Measurements from ENCODE around the gene PPIF.
A peak's percentile ranks its signal among the peaks of the same experiment; 100 is the strongest.

Gene PPIF

GRCh38 chr10:79390057-79390456 lies 42.8 kb downstream of the PPIF start:
- no peak for DNase-seq

DNA sequence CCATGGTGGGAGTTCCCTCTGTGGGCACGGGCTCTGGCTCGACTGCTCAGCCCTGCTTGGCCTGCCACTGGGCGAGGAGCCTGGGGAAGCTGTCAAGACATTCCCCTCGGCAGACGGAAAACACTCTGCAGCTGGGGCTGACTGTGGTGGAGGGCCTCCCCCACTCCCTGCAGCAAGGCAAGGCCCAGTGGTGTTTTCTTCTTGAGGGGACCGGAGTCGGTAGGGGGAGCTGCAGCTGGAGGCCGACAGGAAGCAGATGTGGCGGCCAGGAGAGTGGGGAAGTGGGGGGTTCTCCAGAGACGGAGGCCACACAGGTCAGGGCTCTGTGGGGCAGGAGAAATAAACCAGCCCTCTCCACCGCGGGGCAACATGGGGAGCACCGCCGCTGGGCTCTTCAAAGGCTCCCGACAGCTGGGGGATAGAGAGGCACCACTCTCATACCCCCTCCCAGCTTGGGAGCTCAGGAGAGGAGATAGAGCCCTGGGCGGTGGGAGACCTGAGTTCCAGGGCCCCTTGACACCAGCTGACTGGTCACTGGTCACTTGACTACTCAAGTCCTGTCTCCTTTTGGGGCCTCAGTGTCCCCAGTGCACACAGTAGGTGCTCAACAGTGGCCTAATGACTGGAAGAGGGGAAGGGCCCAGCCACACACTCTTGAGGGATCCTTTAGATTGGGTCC lies 43.4 kb downstream of the PPIF start:
- DNase-seq, result no peak

DNA sequence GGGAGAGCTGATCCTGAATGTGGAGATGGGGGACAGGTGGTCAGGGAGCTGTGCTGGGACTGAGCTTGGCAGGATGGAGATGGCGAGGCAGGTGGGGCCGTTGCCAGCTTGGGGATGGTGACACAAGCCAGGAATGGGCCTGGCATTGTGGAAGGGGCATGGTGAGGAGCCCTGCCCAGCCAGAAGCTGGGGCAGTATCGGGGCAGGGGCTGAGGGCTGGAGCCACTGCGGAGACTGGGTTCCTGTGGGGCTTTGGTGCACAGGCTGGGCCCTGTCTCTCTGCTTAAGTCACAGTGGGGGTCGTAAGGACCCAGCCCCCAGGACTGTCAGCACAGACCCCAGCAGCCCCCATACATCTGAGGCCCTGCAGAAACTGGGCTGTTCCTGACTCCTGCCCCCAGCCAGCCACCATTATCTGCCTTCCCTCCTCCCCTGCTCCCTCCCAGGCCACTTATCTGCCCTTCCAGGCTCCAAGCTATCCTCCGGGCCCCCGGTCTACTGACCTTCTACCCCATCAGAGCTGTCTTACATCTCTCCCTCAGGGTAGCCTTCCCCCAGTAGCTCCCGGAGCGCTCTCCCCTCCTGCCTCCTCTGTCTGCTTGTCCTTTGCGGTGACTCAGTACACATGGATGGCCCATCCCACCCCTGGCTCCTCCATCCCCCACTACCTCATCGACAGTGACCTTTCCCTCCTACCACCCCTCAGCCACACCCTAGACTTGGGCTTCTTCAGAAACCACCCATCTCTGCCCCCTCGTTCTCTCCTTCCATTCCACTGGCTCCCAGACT lies 44.2 kb downstream of the PPIF start:
- no peak for DNase-seq

GRCh38 chr10:79392020-79392398 lies 44.7 kb downstream of the PPIF start:
- no peak for DNase-seq

DNA sequence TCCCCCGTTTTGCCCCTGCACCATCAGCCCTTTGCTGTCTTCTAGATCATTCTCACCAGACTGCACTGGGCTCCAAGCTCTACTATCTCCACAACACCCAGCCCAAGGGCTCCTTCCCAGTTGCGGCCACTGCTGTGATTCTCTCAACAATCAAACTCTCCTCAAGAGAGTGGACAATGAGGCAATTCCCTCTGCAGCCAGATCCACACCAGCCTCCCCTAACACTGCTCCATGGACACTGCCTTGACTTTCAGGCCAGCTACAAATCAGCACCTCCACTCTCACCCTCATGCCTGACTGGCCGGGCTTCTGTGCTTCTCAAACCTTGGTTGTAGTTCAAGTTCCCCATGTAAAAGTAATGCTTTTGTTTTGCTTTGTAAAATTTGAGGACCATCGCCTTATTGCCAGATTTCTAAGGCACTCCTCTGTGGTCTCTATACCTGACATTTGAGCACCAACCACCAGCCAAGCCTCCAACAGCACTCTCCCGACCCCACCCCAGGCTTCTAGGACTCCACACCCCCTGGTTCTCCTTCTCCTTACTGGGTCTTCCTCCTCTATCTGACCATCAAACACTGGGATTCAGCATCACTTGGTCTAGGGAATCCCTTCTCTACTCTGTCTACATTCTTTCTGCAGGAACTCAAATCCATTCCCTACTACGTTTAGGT lies 45.4 kb downstream of the PPIF start:
- DNase-seq, result no peak

GRCh38 chr10:79393221-79393923 lies 46.1 kb downstream of the PPIF start:
- no peak for DNase-seq

- no peak for DNase-seq
Measured at GRCh38 chr10:79393924-79394610, 46.8 kb downstream of the PPIF start.

GRCh38 chr10:79394664-79395063 lies 47.4 kb downstream of the PPIF start:
- DNase-seq, result no peak

- DNase-seq, result no peak
Measured at GRCh38 chr10:79396520-79396919, 49.3 kb downstream of the PPIF start.

GRCh38 chr10:79397051-79397450 lies 49.8 kb downstream of the PPIF start:
- no peak for DNase-seq

DNA sequence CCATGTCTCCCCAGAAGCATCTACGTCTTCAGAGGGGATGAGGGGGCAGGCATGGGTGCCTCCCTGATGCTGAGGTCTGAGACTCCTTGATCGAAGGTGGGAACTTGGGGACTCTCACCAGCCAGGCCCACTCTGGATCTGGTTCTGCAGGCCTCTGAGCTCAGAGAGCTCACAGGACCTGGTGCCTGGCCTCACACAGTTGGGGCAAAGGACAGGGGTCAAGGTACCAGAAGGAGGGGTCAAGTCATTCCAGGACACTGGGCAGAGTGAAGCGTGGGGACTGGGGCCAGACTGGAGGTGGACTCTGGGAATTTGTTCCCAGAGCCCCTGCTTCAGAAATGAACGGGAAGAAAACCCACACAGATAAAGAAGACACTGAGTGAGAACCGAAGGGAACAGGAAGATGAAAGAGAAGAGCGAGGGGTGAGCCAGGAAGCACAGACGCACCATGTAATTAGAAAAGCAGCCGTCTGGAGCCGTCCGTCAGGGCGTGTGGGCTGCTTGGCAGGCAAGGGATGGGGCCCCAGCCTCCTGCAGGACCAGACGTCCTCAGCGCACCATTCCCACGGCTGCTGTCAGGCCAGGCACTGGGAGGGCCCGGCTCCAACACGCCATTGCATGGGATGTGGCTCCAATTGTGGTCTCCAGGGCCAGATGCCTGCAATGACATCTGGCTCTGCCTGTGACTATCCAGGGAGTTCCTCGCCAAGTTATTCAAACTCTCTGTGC lies 50.5 kb downstream of the PPIF start:
- DNase-seq, result no peak

DNA sequence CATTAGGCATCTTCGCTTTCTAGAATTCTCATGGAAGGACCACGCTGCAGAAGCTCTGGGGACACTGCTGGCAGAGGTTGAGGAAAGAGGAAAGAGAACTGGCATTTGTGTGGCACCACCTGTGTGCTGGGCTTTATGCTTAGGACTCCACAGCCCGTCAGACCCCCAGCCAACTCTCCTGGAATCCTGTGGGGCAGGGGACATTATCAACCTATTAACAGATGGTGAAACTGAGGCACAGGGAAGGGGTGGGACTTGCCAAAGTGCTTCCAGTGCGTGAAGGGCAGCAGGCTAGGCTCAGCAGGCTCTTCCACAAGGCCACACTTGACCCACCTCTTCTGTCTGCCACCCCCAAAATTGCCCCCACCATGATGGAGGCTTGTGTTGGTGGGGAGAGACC lies 51.4 kb downstream of the PPIF start:
- no peak for DNase-seq

DNA sequence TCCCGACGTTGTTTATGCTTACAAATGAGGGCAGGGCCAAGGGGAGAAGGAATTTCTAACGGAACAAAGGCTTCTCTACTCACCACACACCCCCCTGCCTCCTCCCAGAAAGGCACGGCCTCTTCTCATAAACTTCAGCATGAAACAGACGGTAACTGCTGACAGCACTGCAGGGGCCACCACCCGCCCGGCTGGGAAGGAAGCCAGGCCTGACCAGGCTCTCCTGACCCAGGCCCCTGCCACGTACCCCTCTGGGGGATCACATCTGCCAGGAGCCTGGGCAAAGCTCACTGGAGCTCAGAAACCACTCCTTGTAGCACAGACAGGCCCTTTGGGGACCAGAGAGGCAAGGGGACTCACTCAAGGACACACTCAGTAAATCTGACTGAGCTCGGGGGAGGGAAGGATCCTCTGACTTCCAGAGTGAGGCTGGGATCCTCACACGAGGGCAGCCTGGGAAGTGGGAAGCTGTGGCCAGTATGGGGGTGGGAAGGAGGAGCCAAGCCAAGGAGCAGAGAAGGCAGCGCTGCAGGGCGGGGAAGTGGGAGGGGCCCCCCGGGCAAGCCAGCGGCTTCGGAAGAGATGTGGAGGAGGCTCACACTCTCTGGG lies 52.1 kb downstream of the PPIF start:
- DNase-seq, result no peak

- DNase-seq, result peak; percentile 29
Measured at GRCh38 chr10:79400146-79401004, 53.1 kb downstream of the PPIF start.

GRCh38 chr10:79401015-79401921 lies 54.0 kb downstream of the PPIF start:
- DNase-seq, result no peak

GRCh38 chr10:79402625-79402946 lies 55.3 kb downstream of the PPIF start:
- no peak for DNase-seq

DNA sequence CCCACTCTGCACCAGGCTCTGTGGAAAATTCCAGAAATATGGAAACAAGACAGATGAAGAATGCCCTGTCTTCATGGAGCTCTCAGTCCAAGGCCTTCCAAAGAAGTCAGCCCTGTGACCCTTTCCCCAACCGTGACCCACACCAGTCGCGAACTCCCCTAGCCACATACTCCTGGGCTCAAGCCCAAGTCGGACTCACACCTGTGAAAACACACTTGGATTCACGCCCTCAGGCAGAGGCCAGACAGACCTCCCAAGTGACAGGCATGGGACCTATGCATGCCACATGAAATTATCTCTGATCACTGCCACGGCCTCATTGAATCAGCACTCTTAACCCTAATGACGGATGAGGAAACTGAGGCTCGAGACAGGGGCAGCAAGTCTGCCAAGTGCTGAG lies 55.7 kb downstream of the PPIF start:
- no peak for DNase-seq

- DNase-seq, result no peak
Measured at GRCh38 chr10:79403441-79404230, 56.4 kb downstream of the PPIF start.

- no peak for DNase-seq
Measured at GRCh38 chr10:79404231-79404609, 57.0 kb downstream of the PPIF start.

All from T-helper 9 cell (primary cell).